ENCODE results near the gene ATP5PF. TPM values are rescaled to one million over a fixed set of nuclear protein-coding genes. Genes with fewer than 3 reads are reported as not detected.
A peak's percentile ranks its signal among the peaks of the same experiment; 100 is the strongest.
"Not testable (repeated sequence)": the region's sequence is repeated elsewhere in the genome, so short reads cannot be mapped to it uniquely, and the experiment has no call there.

Gene ATP5PF, protein sequence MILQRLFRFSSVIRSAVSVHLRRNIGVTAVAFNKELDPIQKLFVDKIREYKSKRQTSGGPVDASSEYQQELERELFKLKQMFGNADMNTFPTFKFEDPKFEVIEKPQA
- 100 to 1,000 TPM in 11 of 12 donors, not detected in 1; 222 to 299 (median 256) TPM for polyA plus RNA-seq (ENCODE audit: insufficient read length in 12 of 12)
- long read RNA-seq, donor 1, transcript ATP5PF-203 (4 exons, 647 nt): minor isoform, 6 of 373 reads
- long read RNA-seq, donor 1, transcript ATP5PF-201 (4 exons, 614 nt): major isoform, 236 of 373 reads
- long read RNA-seq, donor 1, transcript ATP5PF-204 (4 exons, 1,179 nt): minor isoform, 27 of 373 reads
- long read RNA-seq, donor 1, transcript ATP5PF-207 (4 exons, 589 nt): minor isoform, 5 of 373 reads
- long read RNA-seq, donor 1, partial matches to known transcripts: 92 of 373 reads
- long read RNA-seq, donor 1, other reads (novel, unspliced or antisense): 0 of 373 reads
- long read RNA-seq, donor 2, transcript ATP5PF-204 (4 exons, 1,179 nt): minor isoform, 66 of 637 reads
- long read RNA-seq, donor 2, transcript ATP5PF-201 (4 exons, 614 nt): major isoform, 361 of 637 reads
- long read RNA-seq, donor 2, transcript ATP5PF-203 (4 exons, 647 nt): minor isoform, 12 of 637 reads
- long read RNA-seq, donor 2, transcript ATP5PF-207 (4 exons, 589 nt): minor isoform, 15 of 637 reads
- long read RNA-seq, donor 2, partial matches to known transcripts: 169 of 637 reads
- long read RNA-seq, donor 2, other reads (novel, unspliced or antisense): 0 of 637 reads
- long read RNA-seq, donor 3, transcript ATP5PF-201 (4 exons, 614 nt): major isoform, 148 of 247 reads
- long read RNA-seq, donor 3, transcript ATP5PF-204 (4 exons, 1,179 nt): minor isoform, 18 of 247 reads
- long read RNA-seq, donor 3, partial matches to known transcripts: 66 of 247 reads
- long read RNA-seq, donor 3, other reads (novel, unspliced or antisense): 0 of 247 reads
- long read RNA-seq, donor 4, transcript ATP5PF-204 (4 exons, 1,179 nt): minor isoform, 22 of 199 reads
- long read RNA-seq, donor 4, transcript ATP5PF-201 (4 exons, 614 nt): major isoform, 123 of 199 reads
- long read RNA-seq, donor 4, partial matches to known transcripts: 48 of 199 reads
- long read RNA-seq, donor 4, other reads (novel, unspliced or antisense): 0 of 199 reads
- long read RNA-seq, donor 5, transcript ATP5PF-204 (4 exons, 1,179 nt): minor isoform, 62 of 501 reads
- long read RNA-seq, donor 5, transcript ATP5PF-201 (4 exons, 614 nt): major isoform, 320 of 501 reads
- long read RNA-seq, donor 5, transcript ATP5PF-203 (4 exons, 647 nt): minor isoform, 7 of 501 reads
- long read RNA-seq, donor 5, transcript ATP5PF-207 (4 exons, 589 nt): minor isoform, 11 of 501 reads
- long read RNA-seq, donor 5, partial matches to known transcripts: 83 of 501 reads
- long read RNA-seq, donor 5, other reads (novel, unspliced or antisense): 5 of 501 reads
- long read RNA-seq, donor 6, transcript ATP5PF-204 (4 exons, 1,179 nt): minor isoform, 21 of 251 reads
- long read RNA-seq, donor 6, transcript ATP5PF-201 (4 exons, 614 nt): major isoform, 73 of 251 reads
- long read RNA-seq, donor 6, transcript ATP5PF-203 (4 exons, 647 nt): minor isoform, 5 of 251 reads
- long read RNA-seq, donor 6, partial matches to known transcripts: 77 of 251 reads
- long read RNA-seq, donor 6, other reads (novel, unspliced or antisense): 69 of 251 reads
- long read RNA-seq, donor 7, transcript ATP5PF-208 (3 exons, 876 nt): minor isoform, 5 of 233 reads
- long read RNA-seq, donor 7, transcript ATP5PF-204 (4 exons, 1,179 nt): minor isoform, 22 of 233 reads
- long read RNA-seq, donor 7, transcript ATP5PF-207 (4 exons, 589 nt): minor isoform, 5 of 233 reads
- long read RNA-seq, donor 7, transcript ATP5PF-201 (4 exons, 614 nt): major isoform, 153 of 233 reads
- long read RNA-seq, donor 7, partial matches to known transcripts: 41 of 233 reads
- long read RNA-seq, donor 7, other reads (novel, unspliced or antisense): 0 of 233 reads
- long read RNA-seq, donor 8, transcript ATP5PF-203 (4 exons, 647 nt): minor isoform, 12 of 475 reads
- long read RNA-seq, donor 8, transcript ATP5PF-201 (4 exons, 614 nt): major isoform, 288 of 475 reads
- long read RNA-seq, donor 8, transcript ATP5PF-202 (4 exons, 826 nt): minor isoform, 10 of 475 reads
- long read RNA-seq, donor 8, transcript ATP5PF-204 (4 exons, 1,179 nt): minor isoform, 60 of 475 reads
- long read RNA-seq, donor 8, partial matches to known transcripts: 91 of 475 reads
- long read RNA-seq, donor 8, other reads (novel, unspliced or antisense): 0 of 475 reads
- long read RNA-seq, donor 9, transcript ATP5PF-207 (4 exons, 589 nt): minor isoform, 7 of 262 reads
- long read RNA-seq, donor 9, transcript ATP5PF-204 (4 exons, 1,179 nt): minor isoform, 45 of 262 reads
- long read RNA-seq, donor 9, transcript ATP5PF-201 (4 exons, 614 nt): major isoform, 144 of 262 reads
- long read RNA-seq, donor 9, partial matches to known transcripts: 60 of 262 reads
- long read RNA-seq, donor 9, other reads (novel, unspliced or antisense): 0 of 262 reads
- long read RNA-seq, donor 10, transcript ATP5PF-207 (4 exons, 589 nt): minor isoform, 8 of 374 reads
- long read RNA-seq, donor 10, transcript ATP5PF-203 (4 exons, 647 nt): minor isoform, 8 of 374 reads
- long read RNA-seq, donor 10, transcript ATP5PF-201 (4 exons, 614 nt): major isoform, 247 of 374 reads
- long read RNA-seq, donor 10, transcript ATP5PF-204 (4 exons, 1,179 nt): minor isoform, 35 of 374 reads
- long read RNA-seq, donor 10, partial matches to known transcripts: 63 of 374 reads
- long read RNA-seq, donor 10, other reads (novel, unspliced or antisense): 0 of 374 reads
- long read RNA-seq, donor 11, transcript ATP5PF-203 (4 exons, 647 nt): minor isoform, 12 of 548 reads
- long read RNA-seq, donor 11, transcript ATP5PF-204 (4 exons, 1,179 nt): minor isoform, 60 of 548 reads
- long read RNA-seq, donor 11, transcript ATP5PF-201 (4 exons, 614 nt): major isoform, 310 of 548 reads
- long read RNA-seq, donor 11, transcript ATP5PF-202 (4 exons, 826 nt): minor isoform, 10 of 548 reads
- long read RNA-seq, donor 11, partial matches to known transcripts: 138 of 548 reads
- long read RNA-seq, donor 11, other reads (novel, unspliced or antisense): 0 of 548 reads

GRCh38 chr21:25734904-25735645 lies at the start of gene ATP5PF, which contains the start of gene GABPA:
ATP5PF (minus strand) TSS chr21:25734904; CDS start chr21:25729794, 5,110 bp downstream.
GABPA (plus strand) TSS chr21:25734972; CDS start chr21:25741599, 6,627 bp downstream.
- DNase-seq: peak; percentile 97

GRCh38 chr21:25778126-25778875 lies 43.6 kb upstream of the ATP5PF start:
- DNase-seq: not testable (repeated sequence)

GRCh38 chr21:25776440-25776839 lies 41.7 kb upstream of the ATP5PF start:
- no peak for DNase-seq

DNA sequence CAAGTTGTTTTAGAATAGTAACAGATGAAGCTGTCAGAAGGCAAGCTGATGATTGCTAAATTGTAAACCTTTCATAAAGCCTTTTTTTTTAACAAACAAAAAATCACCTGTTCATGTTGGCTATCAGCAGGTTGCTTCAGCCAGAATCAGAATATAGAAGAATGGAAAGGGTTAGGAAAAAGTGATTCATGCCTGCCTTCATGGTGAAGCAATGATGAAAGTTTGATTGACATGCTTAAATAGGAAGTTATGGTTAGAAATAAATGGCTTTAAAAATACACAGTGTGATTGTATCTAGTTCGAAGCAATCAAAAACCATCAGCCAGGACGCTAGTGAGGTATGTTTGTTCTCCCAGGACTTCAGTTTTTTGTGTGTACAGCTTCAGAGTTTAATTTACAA lies 38.0 kb upstream of the ATP5PF start:
- no peak for DNase-seq

GRCh38 chr21:25767921-25768320 lies 33.2 kb upstream of the ATP5PF start:
- DNase-seq: no peak

DNA sequence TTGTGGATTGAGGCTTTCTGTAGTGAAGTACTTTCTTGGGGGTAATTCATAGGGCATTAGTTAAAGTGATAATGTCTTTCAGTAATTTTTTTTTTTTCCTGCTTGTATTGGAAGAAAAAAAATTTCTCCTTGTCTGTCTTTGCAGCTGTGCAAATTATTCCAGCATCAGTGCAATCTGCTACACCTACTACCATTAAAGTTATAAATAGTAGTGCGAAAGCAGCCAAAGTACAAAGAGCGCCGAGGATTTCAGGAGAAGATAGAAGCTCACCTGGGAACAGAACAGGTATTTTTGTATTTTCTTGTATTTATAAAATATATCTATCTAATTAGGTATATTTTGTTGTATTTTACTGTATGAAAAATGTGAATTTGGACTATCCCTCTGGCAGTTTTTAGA lies 29.4 kb upstream of the ATP5PF start:
- DNase-seq: no peak

DNA sequence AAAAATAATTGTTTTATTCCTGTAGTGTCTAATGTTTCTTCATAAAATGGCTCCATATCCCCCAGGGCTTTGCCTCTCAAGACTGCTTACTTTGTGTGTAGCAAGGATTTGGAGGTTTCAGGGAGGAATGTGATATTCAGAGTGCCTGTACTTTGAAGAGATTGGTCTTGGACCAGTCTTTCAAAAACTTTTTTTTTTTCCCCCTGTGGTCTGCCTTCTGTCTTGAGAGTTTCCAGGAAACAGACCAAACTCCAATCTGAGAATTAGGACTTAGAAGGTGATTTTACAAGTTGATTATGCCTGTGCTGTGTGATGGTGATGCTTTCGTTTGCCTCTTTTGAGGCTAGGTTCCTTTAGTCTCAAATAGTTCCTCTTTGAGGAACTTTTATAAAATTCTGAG lies 26.0 kb upstream of the ATP5PF start:
- no peak for DNase-seq

DNA sequence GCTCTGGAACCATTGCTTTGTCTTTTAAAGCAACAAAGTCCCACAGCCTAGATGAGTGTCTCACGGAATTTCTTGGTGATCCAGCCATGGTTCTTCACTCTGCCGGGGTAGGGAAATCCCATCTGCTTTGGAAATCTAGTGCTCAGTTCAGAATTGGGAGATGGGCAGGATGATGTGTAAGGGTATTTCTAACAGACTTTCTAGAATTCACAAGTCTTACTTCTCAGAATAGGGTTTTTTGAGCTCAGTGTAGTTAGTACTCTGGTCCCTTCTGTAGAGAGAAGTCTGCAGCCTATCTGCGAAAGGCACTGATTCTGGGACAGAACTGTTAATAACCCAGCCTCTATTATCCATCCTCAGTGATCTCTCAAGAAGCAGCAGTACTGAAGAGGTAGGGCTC lies 25.4 kb upstream of the ATP5PF start:
- no peak for DNase-seq

DNA sequence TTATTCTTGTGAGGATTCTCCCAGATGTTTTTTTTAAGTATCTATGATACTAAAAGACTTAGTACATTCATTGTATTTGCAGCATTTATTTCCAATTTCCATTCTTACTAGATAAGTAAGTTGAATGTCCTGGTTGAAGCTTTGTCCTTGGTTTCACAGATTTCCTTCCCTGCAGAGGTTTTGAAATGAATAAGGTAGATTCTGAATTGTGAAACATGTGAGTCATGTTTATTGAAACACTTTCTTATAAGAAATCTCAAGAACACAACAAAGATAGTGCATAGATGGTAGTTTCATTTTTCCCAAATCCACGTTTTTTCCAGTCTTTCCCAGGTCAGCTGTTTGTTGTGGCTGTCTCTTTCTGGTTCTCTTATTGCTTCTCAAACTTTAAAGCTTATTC lies 24.9 kb upstream of the ATP5PF start:
- DNase-seq: no peak

GRCh38 chr21:25757531-25757930 lies 22.8 kb upstream of the ATP5PF start:
- peak; percentile 74 for DNase-seq

DNA sequence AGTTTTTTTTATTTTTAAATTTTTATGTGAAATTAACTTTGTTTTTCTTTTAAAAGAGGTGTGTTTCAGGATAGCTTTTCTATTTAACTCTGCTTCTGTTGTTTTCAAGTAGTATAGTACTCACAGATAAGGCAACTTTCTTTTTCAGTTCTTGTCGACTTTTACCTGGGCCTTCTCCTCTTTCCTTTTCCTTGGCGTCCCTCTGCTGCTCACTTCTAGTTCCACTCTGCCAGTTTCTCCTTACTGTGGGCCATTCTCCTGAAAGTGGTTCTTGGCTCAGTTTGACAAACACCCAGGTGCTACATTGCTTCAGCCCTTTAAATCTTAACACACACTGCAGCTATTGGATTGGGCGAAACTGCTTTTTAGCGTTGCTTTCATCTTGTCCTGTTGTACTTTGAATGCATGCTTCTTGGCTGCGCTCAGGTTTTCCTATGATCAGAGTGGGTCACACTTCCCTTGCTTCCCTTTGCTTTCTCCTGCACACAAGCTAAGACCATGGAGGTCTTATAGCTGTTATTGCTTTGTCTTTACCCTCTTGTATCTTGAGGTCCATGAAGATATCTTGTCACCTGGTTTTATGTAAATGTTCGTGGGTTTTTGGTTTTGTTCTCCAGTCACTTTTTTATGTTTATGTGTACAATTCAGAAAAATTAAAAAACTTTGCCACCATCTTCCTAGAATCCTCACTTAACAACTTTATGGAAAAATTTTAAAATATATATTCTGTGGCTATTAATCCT lies 21.7 kb upstream of the ATP5PF start:
- DNase-seq: no peak

DNA sequence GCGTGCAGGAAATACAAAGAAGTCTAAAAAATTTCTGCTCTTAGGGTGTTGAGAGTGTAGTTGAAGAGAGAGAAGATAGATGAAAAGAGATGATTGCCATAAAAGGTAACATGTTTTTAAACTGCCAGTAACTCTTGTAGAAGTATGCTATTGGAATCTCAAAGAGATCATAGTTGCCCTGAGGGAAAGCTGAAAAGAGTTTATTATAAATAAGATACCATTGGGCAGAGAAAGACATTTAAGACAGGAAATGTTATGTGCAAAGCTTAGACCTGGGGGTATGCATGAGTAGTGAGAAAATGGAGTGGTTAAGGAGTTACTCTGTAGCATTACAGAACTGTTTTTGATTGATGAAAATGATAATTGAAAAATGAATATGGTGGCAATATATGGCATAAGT lies 17.7 kb upstream of the ATP5PF start:
- DNase-seq: no peak

GRCh38 chr21:25750085-25750484 lies 15.4 kb upstream of the ATP5PF start:
- DNase-seq: no peak

DNA sequence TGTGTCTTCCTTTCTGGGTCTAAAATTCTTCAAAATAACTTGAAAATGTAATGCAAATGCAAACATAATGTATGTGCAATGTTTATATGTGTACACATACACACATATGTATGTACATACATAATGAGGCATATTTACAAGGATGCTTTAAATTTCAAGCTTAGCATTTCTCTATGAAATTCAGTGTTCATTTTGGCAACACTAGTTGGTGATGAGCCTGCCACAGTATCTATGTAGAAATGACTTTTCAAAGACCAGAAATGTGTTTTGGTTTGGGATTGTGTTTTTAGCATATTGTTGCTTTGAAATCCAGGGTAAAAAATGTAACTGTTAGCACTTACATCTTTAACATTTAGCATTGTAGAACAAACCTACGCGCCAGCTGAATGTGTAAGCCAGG lies 10.2 kb upstream of the ATP5PF start:
- no peak for DNase-seq

DNA sequence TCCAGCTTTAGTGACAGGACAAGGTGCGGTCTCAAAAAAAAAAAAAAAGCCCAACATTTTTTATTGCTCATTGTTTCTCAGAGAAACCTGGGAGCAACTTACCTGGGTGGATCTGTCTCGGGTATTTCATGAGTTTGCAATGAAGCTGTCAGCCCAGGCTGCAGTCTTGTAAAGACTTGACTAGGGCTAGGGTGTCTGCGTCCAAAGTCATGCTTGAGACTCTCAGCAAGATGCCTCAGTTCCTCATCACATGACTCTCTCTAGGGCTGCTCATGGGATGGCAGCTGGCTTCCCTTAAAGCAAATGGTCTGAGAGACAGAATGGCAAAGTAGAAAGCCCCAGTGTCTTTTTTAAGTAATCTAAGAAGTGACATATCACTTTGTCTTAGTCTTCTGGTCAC lies 8.2 kb upstream of the ATP5PF start:
- no peak for DNase-seq

All from muscle of arm (tissue), 14 donors.